Esophagus (tissue), 2 donors: ENCODE results near the gene PIP4K2C. TPM values are rescaled to one million over a fixed set of nuclear protein-coding genes. Genes with fewer than 3 reads are reported as not detected.
A peak's percentile ranks its signal among the peaks of the same experiment; 100 is the strongest.

Source experiments
- H3K27ac ChIP-seq, 2 donors: one replicate each; pipeline ENCODE4 v1.5.1; 2013; ENCODE audit warnings: low read depth in 2 of 2, mild to moderate bottlenecking in 2 of 2, inconsistent platforms in 1 of 2, low read length in 1 of 2, moderate library complexity in 1 of 2
- H3K27me3 ChIP-seq, 2 donors: one replicate each; pipeline ENCODE4 v1.6.1; 2013; ENCODE audit warnings: low read length in 2 of 2, control low read depth in 1 of 2, mild to moderate bottlenecking in 1 of 2; ENCODE audit not compliant: insufficient read depth in 2 of 2, control insufficient read depth in 1 of 2
- H3K36me3 ChIP-seq, 2 donors: one replicate each; pipeline ENCODE4 v1.6.1; 2013; ENCODE audit warnings: low read length in 1 of 2; ENCODE audit not compliant: control insufficient read depth in 2 of 2, insufficient read depth in 2 of 2
- H3K4me1 ChIP-seq, 2 donors: one replicate each; pipeline ENCODE4 v1.6.1; 2013; ENCODE audit warnings: low read length in 1 of 2; ENCODE audit not compliant: control insufficient read depth in 2 of 2, insufficient read depth in 2 of 2
- H3K4me3 ChIP-seq, 2 donors: one replicate each; pipeline ENCODE4 v1.5.1; 2013; ENCODE audit warnings: low read length in 2 of 2, mild to moderate bottlenecking in 2 of 2, low read depth in 1 of 2, moderate library complexity in 1 of 2
- H3K9me3 ChIP-seq, 2 donors: one replicate each; pipeline ENCODE4 v1.6.1; 2013; ENCODE audit warnings: mild to moderate bottlenecking in 2 of 2, low read depth in 1 of 2, low read length in 1 of 2, moderate library complexity in 1 of 2; ENCODE audit not compliant: control insufficient read depth in 2 of 2, insufficient read depth in 1 of 2
- WGBS, 2 donors: extraction: QIAGEN DNeasy Blood & Tissue Kit; methylation state at CpG; one replicate each; pipeline ENCODE4 v1.1.7; 2013; 5-methylcytosine and 5-hydroxymethylcytosine counted together
- polyA plus RNA-seq, 2 donors: library from polyadenylated mRNA; stranded (reverse); fragments of 200-250 nt; gene quantifications; one replicate each; pipeline ENCODE4 v1.2.3, GENCODE V29; 2013
- donor health status: healthy with polysubstance abuse.
- donor health status: Bipolar disorder and iron deficiency.

The PIP4K2C gene
- polyA plus RNA-seq, 2 donors, result 9.4 to 20.3 TPM

DNA sequence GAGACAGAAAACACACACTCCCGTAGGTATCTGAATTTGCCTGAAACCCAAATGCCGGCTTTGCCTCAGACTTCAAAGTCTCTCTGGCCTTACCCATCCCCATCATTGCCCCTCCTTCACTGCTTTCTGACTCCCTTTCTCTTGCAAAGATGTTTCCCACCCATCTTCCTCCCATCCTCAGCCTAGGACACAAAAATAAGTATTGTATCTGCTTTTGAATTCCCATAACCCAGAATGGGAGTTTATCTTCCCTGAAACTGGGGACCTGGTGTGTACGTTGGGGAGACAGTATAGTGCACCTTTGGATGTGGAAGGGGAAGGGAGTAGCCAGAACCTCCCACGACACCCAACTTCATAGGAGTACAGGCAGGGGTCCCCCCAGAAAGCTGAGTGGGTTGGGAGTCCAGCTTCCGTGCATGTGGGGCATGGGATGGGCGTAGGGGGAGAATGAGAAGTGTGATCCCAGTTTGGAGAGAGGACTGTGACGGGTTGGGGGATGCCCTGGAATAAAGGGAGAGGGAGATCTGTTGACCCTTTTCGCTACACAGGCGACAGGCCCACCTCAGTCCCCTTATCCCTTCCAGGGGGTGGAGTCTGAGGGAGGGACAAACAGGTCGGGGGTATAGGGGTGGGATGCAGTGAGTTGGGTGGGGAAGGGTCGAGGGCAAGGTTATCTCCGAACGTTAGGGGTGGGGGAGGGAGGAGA lies 41.6 kb upstream of the PIP4K2C start:
- WGBS, 2 donors, result 38 to 40% methylated on average over 13 of the region's 13 CpGs
- Histone ChIP-seq H3K9me3 (no peaks in the 10 kb centered on the region), H3K4me3 (peak overlapping the region; percentile 31 to 32), H3K27ac (no peak overlapping the region), H3K4me1 (peaks cover 7 to 8% of the 10 kb centered on the region in 2 donors), H3K36me3 (no peaks in the 10 kb centered on the region), H3K27me3 (no peaks in the 10 kb centered on the region)

DNA sequence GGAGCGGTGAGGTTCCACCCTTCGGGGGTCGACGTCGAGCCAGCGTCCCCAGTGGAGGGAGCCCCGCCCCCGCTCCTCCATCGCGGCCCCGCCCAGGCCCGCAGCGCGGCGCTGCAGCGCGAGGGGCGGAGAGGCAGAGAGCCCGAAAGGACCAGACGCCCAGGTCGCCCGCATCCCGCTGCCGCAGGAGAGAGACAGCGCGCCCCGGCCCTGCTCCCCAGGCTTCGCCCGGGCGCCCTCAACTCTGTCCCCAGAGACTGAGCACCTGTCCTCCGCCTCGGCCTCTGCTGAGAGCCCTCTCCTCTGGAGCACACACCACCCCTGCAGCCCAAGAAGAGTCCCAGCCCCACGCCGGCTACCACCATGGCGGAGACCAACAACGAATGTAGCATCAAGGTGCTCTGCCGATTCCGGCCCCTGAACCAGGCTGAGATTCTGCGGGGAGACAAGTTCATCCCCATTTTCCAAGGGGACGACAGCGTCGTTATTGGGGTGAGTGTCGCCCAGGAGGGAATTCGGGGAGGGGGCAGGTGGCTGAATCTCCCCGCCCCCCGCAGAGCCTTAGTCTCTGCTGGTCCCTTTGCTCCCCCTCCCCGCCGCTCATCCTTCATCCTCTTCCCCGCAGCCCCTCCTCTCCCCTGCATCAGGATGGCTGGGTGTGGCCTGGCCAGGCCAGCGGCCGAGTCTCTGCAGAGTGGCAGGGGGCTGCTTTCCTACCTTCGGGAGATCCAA lies 40.9 kb upstream of the PIP4K2C start, which contains the start of gene KIF5A:
Gene KIF5A (plus strand): TSS at position 136 of the 732 bp plus-strand sequence. CDS start 228 bp downstream, at position 364.
- Histone ChIP-seq H3K4me3 (peak within 1 kb of the TSS; percentile 31 to 32), H3K27ac (no peak within 1 kb of the TSS), H3K4me1 (peaks cover 7 to 8% of the 10 kb centered on the region in 2 donors), H3K36me3 (no peaks in the 10 kb centered on the region), H3K9me3 (no peaks in the 10 kb centered on the region), H3K27me3 (no peaks in the 10 kb centered on the region)
- 4 to 6% methylated on average over 50 to 52 of the region's 52 CpGs for WGBS, 2 donors

DNA sequence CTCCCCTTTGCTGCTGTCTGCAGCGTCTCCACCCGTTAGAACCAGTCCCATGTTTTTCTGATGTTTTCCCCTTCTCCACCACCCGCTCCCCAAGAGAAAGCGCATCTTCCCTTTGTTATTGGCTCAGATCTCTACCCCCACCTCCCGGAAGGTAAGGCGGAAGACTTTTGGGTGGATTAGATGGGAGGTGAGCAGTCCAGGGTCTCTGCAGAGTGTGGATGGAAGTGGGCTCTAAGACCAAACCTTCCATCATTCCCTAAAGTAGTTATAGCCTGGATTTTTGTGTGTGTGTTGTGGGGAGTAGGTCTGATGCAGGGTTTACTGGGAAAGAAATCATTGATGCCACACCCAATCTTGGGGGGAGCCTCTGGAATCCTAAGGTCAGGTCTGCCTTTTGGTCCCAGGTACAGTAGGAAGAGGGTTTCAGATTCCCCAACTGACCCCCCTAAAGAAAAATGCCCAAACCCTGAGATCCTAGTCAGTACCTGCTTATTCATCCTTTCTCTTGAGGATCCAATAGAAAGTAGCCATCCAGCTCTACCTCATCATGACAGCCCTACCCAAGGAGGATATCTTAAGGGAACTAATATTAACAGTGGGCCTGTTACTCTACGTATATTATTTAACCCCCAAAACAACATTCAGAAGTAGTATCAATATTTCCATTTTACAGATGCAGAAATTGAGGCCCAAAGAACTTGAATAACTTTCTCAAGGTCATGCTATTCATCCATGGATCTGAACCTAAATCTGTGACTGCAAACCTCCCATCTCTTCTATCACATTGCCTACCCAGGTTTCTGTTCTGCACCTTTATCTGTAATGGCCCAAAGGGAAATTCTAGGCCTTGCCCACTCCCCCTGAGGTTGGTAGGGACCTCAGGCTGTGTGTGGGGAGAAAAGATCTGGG lies 40.1 kb upstream of the PIP4K2C start:
- no peaks in the 10 kb centered on the region for H3K36me3 ChIP-seq
- H3K27me3 ChIP-seq, result no peaks in the 10 kb centered on the region
- no peak overlapping the region for H3K27ac ChIP-seq
- 62 to 63% methylated on average over 7 of the region's 7 CpGs for WGBS, 2 donors
- no peaks in the 10 kb centered on the region for H3K9me3 ChIP-seq
- no peak overlapping the region for H3K4me3 ChIP-seq
- peaks cover 4 to 5% of the 10 kb centered on the region in 2 donors for H3K4me1 ChIP-seq

DNA sequence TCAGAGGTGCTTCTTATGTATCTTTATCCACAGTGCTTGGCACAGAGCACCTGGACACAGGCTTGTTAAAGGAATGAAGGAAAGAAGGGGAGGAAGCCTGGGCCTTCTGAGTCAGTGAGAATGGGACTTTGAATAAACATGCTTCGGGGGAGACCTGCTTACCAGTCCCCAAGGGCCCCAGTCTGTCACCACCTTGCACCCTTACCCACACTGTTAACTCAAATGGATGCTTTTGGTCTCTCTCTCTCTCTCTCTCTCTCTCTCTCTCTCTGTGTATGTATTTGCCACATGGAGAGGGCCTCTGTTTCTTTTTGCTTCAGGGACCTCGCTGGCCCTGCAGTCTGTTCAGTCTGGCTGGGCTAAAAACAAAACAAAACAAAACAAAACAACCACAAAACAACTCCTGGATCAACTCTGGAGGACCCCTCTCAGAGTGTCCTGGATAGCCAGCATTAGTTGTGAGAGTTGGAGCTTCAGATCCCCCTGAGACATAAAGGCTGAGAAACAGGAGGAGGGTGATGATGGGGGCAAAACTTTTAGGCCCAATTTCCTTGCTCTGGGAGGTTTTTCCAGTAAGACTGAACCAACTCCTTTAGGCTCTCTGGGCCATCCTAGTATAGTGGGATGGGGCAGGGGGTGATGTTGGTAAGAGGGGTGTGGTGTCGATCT lies 39.2 kb upstream of the PIP4K2C start:
- H3K9me3 ChIP-seq, result no peaks in the 10 kb centered on the region
- peaks cover 2 to 4% of the 10 kb centered on the region in 2 donors for H3K4me1 ChIP-seq
- H3K27me3 ChIP-seq, result no peaks in the 10 kb centered on the region
- no peaks in the 10 kb centered on the region for H3K36me3 ChIP-seq
- no peak overlapping the region for H3K4me3 ChIP-seq
- 77 to 87% methylated on average over 3 of the region's 3 CpGs for WGBS, 2 donors
- no peak overlapping the region for H3K27ac ChIP-seq

DNA sequence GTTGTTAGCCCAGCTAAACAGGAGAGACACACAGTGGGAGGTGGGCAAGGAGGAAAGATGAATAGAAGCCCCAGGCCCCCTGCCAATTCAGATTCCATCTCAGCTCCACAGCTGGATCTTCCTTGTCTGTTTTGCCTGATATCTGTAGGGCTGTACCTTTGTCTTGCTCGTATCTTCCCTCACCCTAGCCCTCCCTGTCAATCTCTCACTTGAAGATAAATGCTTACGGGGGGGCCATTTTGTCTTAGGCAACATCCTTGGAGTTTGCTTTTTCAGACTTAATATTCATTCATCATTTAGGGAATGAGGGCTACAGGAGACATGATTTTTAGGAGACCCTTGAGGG lies 38.7 kb upstream of the PIP4K2C start:
- WGBS, 2 donors, result 79 to 82% methylated on average over 2 of the region's 2 CpGs
- no peak overlapping the region for H3K4me3 ChIP-seq
- no peaks in the 10 kb centered on the region for H3K9me3 ChIP-seq
- no peaks in the 10 kb centered on the region for H3K27me3 ChIP-seq
- H3K36me3 ChIP-seq, result no peaks in the 10 kb centered on the region
- peaks cover 2 to 4% of the 10 kb centered on the region in 2 donors for H3K4me1 ChIP-seq
- H3K27ac ChIP-seq, result no peak overlapping the region

GRCh38 chr12:57552835-57553313 lies 38.1 kb upstream of the PIP4K2C start:
- Histone ChIP-seq H3K36me3 (no peaks in the 10 kb centered on the region), H3K9me3 (no peaks in the 10 kb centered on the region), H3K4me1 (peaks cover 2 to 4% of the 10 kb centered on the region in 2 donors), H3K27ac (no peak overlapping the region), H3K4me3 (no peak overlapping the region), H3K27me3 (no peaks in the 10 kb centered on the region)
- WGBS, 2 donors, result 70 to 73% methylated on average over 6 of the region's 6 CpGs

GRCh38 chr12:57553343-57554202 lies 37.4 kb upstream of the PIP4K2C start:
- Histone ChIP-seq H3K9me3 (no peaks in the 10 kb centered on the region), H3K36me3 (no peaks in the 10 kb centered on the region), H3K4me3 (no peak overlapping the region), H3K4me1 (peaks cover 2 to 4% of the 10 kb centered on the region in 2 donors), H3K27ac (no peak overlapping the region), H3K27me3 (no peaks in the 10 kb centered on the region)
- 77 to 78% methylated on average over 7 of the region's 7 CpGs for WGBS, 2 donors

DNA sequence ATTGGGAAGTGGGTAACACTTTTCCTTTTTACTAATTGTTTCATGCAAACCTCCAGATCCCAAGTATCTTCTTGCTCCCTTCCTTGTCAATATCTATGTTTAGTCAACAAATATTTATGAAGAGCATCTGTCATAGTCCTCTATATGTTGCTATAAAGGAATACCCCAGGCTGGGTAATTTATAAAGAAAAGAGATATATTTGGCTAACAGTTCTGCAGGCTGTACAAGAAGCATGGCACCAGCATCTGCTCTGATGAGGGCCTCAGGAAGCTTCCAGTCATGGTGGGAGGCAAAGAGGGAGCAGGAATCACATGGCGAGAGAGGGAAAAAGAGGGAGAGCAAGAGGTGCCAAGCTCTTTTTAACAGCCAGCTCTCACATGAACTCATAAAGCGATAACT lies 36.5 kb upstream of the PIP4K2C start:
- Histone ChIP-seq H3K9me3 (no peaks in the 10 kb centered on the region), H3K4me1 (peaks cover 2% of the 10 kb centered on the region in 2 donors), H3K4me3 (no peak overlapping the region), H3K36me3 (no peaks in the 10 kb centered on the region), H3K27me3 (no peaks in the 10 kb centered on the region), H3K27ac (no peak overlapping the region)
- 96 to 97% methylated on average over 2 of the region's 2 CpGs for WGBS, 2 donors
